GM12872 (cell line): ENCODE data around the gene TTC39B.
A peak's percentile ranks its signal among the peaks of the same experiment; 100 is the strongest.

Experiments used
- CTCF ChIP-seq: IDR thresholded peaks from 3 replicates; pipeline ENCODE4 v1.5.1; 2011; ENCODE audit warnings: low read depth, mild to moderate bottlenecking, low read length, moderate library complexity; ENCODE audit not compliant: insufficient read depth

Gene TTC39B

GRCh38 chr9:15149450-15149849, 157.6 kb downstream of the TTC39B start:
- no peak for TF ChIP-seq CTCF

GRCh38 chr9:15146268-15146700, 160.7 kb downstream of the TTC39B start:
- no peak for TF ChIP-seq CTCF

GRCh38 chr9:15144622-15145061, 162.4 kb downstream of the TTC39B start:
- no peak for TF ChIP-seq CTCF

GRCh38 chr9:15142878-15143534, 164.0 kb downstream of the TTC39B start:
- TF ChIP-seq CTCF = peak; percentile 78

- TF ChIP-seq CTCF = no peak
These were observed 167.0 kb downstream of the TTC39B start for GRCh38 chr9:15140051-15140450.

- TF ChIP-seq CTCF = no peak
These were observed 167.5 kb downstream of the TTC39B start for GRCh38 chr9:15139469-15139868.

- no peak for TF ChIP-seq CTCF
These were observed 168.7 kb downstream of the TTC39B start for GRCh38 chr9:15138357-15138686.
